Naive thymus-derived CD4-positive, alpha-beta T cell (primary cell): ENCODE measurements around the gene TRAK2. TPM values are rescaled to one million over a fixed set of nuclear protein-coding genes. Genes with fewer than 3 reads are reported as not detected.

Experiments
- ATAC-seq: fragments of 150-1000 bp; cut with Tn5 transposase; 2 replicates; pipeline ENCODE4 v1.10.0; 2021; ENCODE audit warnings: mild to moderate bottlenecking, moderate library complexity
- CTCF ChIA-PET: fragments of 350-600 bp; sonication (Branson Sonifier 250); formaldehyde crosslinking; loops from one replicate; lab custom pipeline; 2021; ENCODE audit warnings: antibody characterized with exemption; lab: Charles Lee
- POLR2A ChIA-PET: fragments of 350-600 bp; sonication (Branson Sonifier 250); formaldehyde crosslinking; loops from one replicate; lab custom pipeline; 2021; ENCODE audit warnings: antibody characterized with exemption, inconsistent platforms; lab: Charles Lee
- DNase-seq, 9 donors: peaks; one replicate each; pipeline versions ENCODE4 v3.0.0 to v3.0.0-alpha.2; 2020 to 2022; ENCODE audit warnings: mixed read lengths in 1 of 9
- H3K27ac ChIP-seq: one replicate; pipeline ENCODE4 v1.7.0; 2013; ENCODE audit warnings: mild to moderate bottlenecking, low read depth, low read length, moderate library complexity
- H3K27me3 ChIP-seq, 2 donors: one replicate each; pipeline ENCODE4 v1.7.0; 2013; ENCODE audit warnings: low read length in 2 of 2, mild to moderate bottlenecking in 2 of 2, moderate library complexity in 2 of 2; ENCODE audit not compliant: control insufficient read depth in 2 of 2, insufficient read depth in 2 of 2
- H3K36me3 ChIP-seq, 3 experiments: 1 replicate in 2 of 3; 2 replicates in 1 of 3; pipeline ENCODE4 v1.7.0; 2013; ENCODE audit warnings: low read length in 3 of 3, mild to moderate bottlenecking in 3 of 3, moderate library complexity in 1 of 3; ENCODE audit not compliant: insufficient read depth in 3 of 3, control insufficient read depth in 2 of 3
- H3K4me1 ChIP-seq, 2 donors: one replicate each; pipeline ENCODE4 v1.7.0; 2013; ENCODE audit warnings: low read length in 2 of 2, mild to moderate bottlenecking in 2 of 2, moderate library complexity in 1 of 2; ENCODE audit not compliant: control insufficient read depth in 2 of 2, insufficient read depth in 2 of 2
- H3K4me3 ChIP-seq: 2 replicates; pipeline ENCODE4 v1.7.0; 2013; ENCODE audit warnings: mild to moderate bottlenecking, low read length
- H3K9me3 ChIP-seq, 3 experiments: 1 replicate in 2 of 3; 2 replicates in 1 of 3; pipeline ENCODE4 v1.7.0; 2013; ENCODE audit warnings: low read length in 3 of 3; ENCODE audit not compliant: control insufficient read depth in 2 of 3
- H3K27ac Mint-ChIP-seq, 9 donors: one replicate each; pipeline ENCODE4 v1.8.0; 2020 to 2022; ENCODE audit warnings: mixed read lengths in 9 of 9, mild to moderate bottlenecking in 8 of 9, moderate library complexity in 5 of 9, inconsistent platforms in 2 of 9
- H3K27me3 Mint-ChIP-seq, 5 donors: one replicate each; pipeline ENCODE4 v1.8.0; 2021 to 2022; ENCODE audit warnings: mixed read lengths in 5 of 5, mild to moderate bottlenecking in 1 of 5
- H3K36me3 Mint-ChIP-seq, 5 donors: one replicate each; pipeline ENCODE4 v1.8.0; 2020 to 2022; ENCODE audit warnings: mixed read lengths in 5 of 5, mild to moderate bottlenecking in 3 of 5, inconsistent platforms in 1 of 5
- H3K4me1 Mint-ChIP-seq, 7 donors: one replicate each; pipeline ENCODE4 v1.8.0; 2020 to 2022; ENCODE audit warnings: mixed read lengths in 7 of 7, mild to moderate bottlenecking in 3 of 7, inconsistent platforms in 1 of 7
- H3K4me3 Mint-ChIP-seq, 10 donors: one replicate each; pipeline ENCODE4 v1.8.0; 2020 to 2022; ENCODE audit warnings: mild to moderate bottlenecking in 10 of 10, mixed read lengths in 10 of 10, moderate library complexity in 6 of 10, inconsistent platforms in 2 of 10
- H3K9me3 Mint-ChIP-seq, 11 donors: one replicate each; pipeline ENCODE4 v1.8.0; 2020 to 2022; ENCODE audit warnings: mixed read lengths in 11 of 11, mild to moderate bottlenecking in 4 of 11, inconsistent platforms in 1 of 11, moderate library complexity in 1 of 11
- intact Hi-C, 2 donors: fragments of 100-400 bp; cut with micrococcal nuclease; formaldehyde crosslinking; loops; one replicate each; pipeline ENCODE4 v1.15.1; 2023
- polyA plus RNA-seq, 2 donors: library from polyadenylated mRNA; unstranded; fragments of 300-500 nt; fragmentation: Illumina TruSeq; gene quantifications; one replicate each; pipeline ENCODE4 v1.2.3, GENCODE V29; 2021
- total RNA-seq, 6 experiments: library from RNA in 5 of 6; stranded (reverse) in 5 of 6; gene quantifications; 1 replicate in 5 of 6; 2 replicates in 1 of 6; pipeline ENCODE4 v1.2.3 and lab custom pipeline; 2021 to 2026

TRAK2 gene
- total and polyA plus RNA-seq, 7 experiments from 2014 or later: 27.2 to 47.6 (median 34.3) TPM

DNA sequence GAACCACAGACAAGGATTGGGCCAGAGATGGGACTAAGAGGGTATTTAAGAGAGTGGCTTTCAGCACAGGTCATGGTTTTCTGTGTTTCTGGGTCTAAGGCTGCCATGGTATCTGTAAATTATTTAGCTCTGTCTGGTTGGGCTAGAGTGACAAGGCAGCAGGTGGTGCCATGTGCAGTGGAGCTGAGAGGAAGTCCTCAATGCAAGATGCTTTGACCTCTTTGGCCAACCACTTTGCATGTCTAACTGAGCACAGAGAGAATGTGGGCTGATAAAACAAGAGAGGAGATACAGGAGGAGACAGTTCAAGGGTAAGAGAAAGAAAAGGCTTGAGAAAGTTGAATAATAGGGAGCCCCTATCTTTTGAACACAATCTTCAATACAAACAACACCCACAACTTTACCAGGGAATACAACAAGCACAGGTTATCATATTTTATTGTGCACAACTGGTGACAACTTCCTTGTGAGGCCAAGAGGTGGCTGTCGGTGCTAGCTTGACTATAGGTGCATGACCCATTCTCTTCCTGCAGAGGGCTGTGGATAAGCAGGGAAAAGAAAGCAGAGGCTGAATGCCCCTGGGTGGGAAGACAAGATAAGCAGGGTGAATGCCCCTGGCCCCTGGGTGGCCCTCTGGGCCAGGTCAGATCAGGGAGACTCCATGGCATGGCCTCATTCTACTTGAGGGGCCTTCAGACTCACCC, 106.4 kb downstream of the TRAK2 start:
- peaks cover 0 to 11% (median 2%) of the 10 kb centered on the region in 11 donors for H3K9me3 Mint-ChIP-seq
- no peaks in the 10 kb centered on the region for H3K36me3 ChIP-seq
- H3K9me3 ChIP-seq: peaks cover 0 to 3% (median 0%) of the 10 kb centered on the region in 3 experiments
- no peak for DNase-seq
- no peaks in the 10 kb centered on the region for H3K27me3 Mint-ChIP-seq
- no peaks in the 10 kb centered on the region for H3K27me3 ChIP-seq
- no peak overlapping the region for H3K27ac Mint-ChIP-seq
- H3K4me3 ChIP-seq: no peak overlapping the region
- no peak overlapping the region for H3K27ac ChIP-seq
- peaks cover 0 to 5% of the 10 kb centered on the region in 2 donors for H3K4me1 ChIP-seq
- no peak for ATAC-seq
- H3K4me3 Mint-ChIP-seq: no peak overlapping the region
- intact Hi-C loops: no loop called here
- CTCF ChIA-PET: interaction anchor here (1.4 kb wide), 1 partner anchor 19 kb away, joined by 6 read pairs; no protein-coding TSS in a partner anchor
- POLR2A ChIA-PET: no interaction called here
- H3K36me3 Mint-ChIP-seq: peaks cover 18 to 72% (median 57%) of the 10 kb centered on the region in 5 donors
- H3K4me1 Mint-ChIP-seq: peaks cover 0 to 16% (median 5%) of the 10 kb centered on the region in 7 donors

DNA sequence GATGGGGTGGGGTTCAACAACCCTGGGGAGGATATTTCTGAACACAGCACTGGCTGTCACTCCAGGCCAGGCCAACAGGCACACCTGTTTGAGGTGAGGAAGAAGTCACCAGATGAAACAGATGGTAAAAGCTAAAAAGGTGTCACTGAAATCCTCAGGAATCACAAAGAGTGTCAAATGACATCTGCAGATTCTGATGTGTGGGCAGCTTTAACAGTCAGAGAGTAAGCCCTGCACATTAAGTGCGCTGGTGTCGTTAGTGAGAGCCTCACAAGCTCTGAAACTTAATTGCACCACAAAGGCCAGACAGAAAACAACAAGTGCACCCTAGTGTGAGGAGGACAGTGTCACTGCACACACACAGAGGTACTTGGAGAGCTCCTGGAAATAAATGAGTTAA, 107.7 kb downstream of the TRAK2 start:
- POLR2A ChIA-PET: no interaction called here

DNA sequence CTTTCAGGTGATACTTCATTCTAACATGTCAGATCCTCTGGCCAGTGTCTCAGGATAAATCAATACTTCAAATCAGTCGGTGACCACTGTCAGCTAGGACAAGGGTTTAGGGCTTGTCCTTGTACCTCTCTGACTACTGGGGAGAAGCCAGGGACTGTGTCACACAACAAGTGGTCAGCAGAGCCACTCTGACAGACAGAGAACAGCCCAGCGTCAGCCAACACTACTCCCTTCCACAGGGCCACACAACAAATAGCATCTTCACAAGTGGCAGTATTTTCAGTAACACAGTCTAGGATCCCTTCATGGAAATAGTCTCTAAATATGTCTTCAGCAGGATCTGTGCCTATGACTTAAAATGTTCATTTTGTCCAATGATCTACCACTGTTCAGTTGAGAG, 108.3 kb downstream of the TRAK2 start:
- intact Hi-C loops: no loop called here
- Mint-ChIP-seq H3K4me1 (peaks cover 0 to 18% (median 5%) of the 10 kb centered on the region in 7 donors), H3K27ac (no peak overlapping the region), H3K9me3 (peaks cover 0 to 25% (median 2%) of the 10 kb centered on the region in 11 donors), H3K4me3 (no peak overlapping the region), H3K36me3 (peaks cover 18 to 77% (median 59%) of the 10 kb centered on the region in 5 donors), H3K27me3 (no peaks in the 10 kb centered on the region)
- peaks cover 0 to 5% of the 10 kb centered on the region in 2 donors for H3K4me1 ChIP-seq
- POLR2A ChIA-PET: no interaction called here
- H3K36me3 ChIP-seq: no peaks in the 10 kb centered on the region
- no peak for ATAC-seq
- H3K9me3 ChIP-seq: peaks cover 0 to 3% (median 0%) of the 10 kb centered on the region in 3 experiments
- H3K27me3 ChIP-seq: no peaks in the 10 kb centered on the region
- no peak overlapping the region for H3K27ac ChIP-seq
- CTCF ChIA-PET: no interaction called here
- H3K4me3 ChIP-seq: no peak overlapping the region
- DNase-seq: no peak

More for the DNA sequence above, 107.7 kb downstream of the TRAK2 start:
- no peak overlapping the region for H3K27ac Mint-ChIP-seq
- ATAC-seq (no peak), DNase-seq (no peak)
- Histone ChIP-seq H3K27me3 (no peaks in the 10 kb centered on the region), H3K9me3 (peaks cover 0 to 3% (median 0%) of the 10 kb centered on the region in 3 experiments), H3K36me3 (no peaks in the 10 kb centered on the region), H3K4me3 (no peak overlapping the region), H3K27ac (no peak overlapping the region), H3K4me1 (peaks cover 0 to 5% of the 10 kb centered on the region in 2 donors)
- intact Hi-C loops: no loop called here
- peaks cover 0 to 18% (median 5%) of the 10 kb centered on the region in 7 donors for H3K4me1 Mint-ChIP-seq
- peaks cover 18 to 75% (median 57%) of the 10 kb centered on the region in 5 donors for H3K36me3 Mint-ChIP-seq
- no peak overlapping the region for H3K4me3 Mint-ChIP-seq
- CTCF ChIA-PET: interaction anchor here (0.6 to 1.4 kb wide), 3 partner anchors 17 to 26 kb away, joined by 3 to 6 read pairs (median 3); no protein-coding TSS in a partner anchor
- peaks cover 0 to 22% (median 2%) of the 10 kb centered on the region in 11 donors for H3K9me3 Mint-ChIP-seq
- no peaks in the 10 kb centered on the region for H3K27me3 Mint-ChIP-seq

- POLR2A ChIA-PET: interaction anchor here (0.7 kb wide), 1 partner anchor 33 kb away, joined by 3 read pairs; no protein-coding TSS in a partner anchor
- no peak overlapping the region for H3K27ac Mint-ChIP-seq
- H3K9me3 Mint-ChIP-seq: peaks cover 0 to 35% (median 13%) of the 10 kb centered on the region in 11 donors
- no peak overlapping the region for H3K4me3 Mint-ChIP-seq
- no peak overlapping the region for H3K27ac ChIP-seq
- no peaks in the 10 kb centered on the region for H3K27me3 ChIP-seq
- peaks cover 0 to 11% (median 8%) of the 10 kb centered on the region in 7 donors for H3K4me1 Mint-ChIP-seq
- H3K27me3 Mint-ChIP-seq: no peaks in the 10 kb centered on the region
- no peaks in the 10 kb centered on the region for H3K36me3 ChIP-seq
- DNase-seq (no peak), ATAC-seq (no peak)
- H3K9me3 ChIP-seq: no peaks in the 10 kb centered on the region
- intact Hi-C loops: no loop called here
- H3K4me3 ChIP-seq: no peak overlapping the region
- peaks cover 0 to 47% (median 22%) of the 10 kb centered on the region in 5 donors for H3K36me3 Mint-ChIP-seq
- H3K4me1 ChIP-seq: no peaks in the 10 kb centered on the region
- CTCF ChIA-PET: no interaction called here
Observed at GRCh38 chr2:201329409-201329808, 121.8 kb downstream of the TRAK2 start.

- DNase-seq: no peak
- CTCF ChIA-PET: interaction anchor here (1.3 kb wide), 1 partner anchor 36 kb away, joined by 4 read pairs; no protein-coding TSS in a partner anchor
- H3K4me3 ChIP-seq: no peak overlapping the region
- Mint-ChIP-seq H3K4me3 (no peak overlapping the region), H3K4me1 (peaks cover 0 to 11% (median 8%) of the 10 kb centered on the region in 7 donors), H3K27me3 (no peaks in the 10 kb centered on the region), H3K9me3 (peaks cover 4 to 41% (median 26%) of the 10 kb centered on the region in 11 donors), H3K36me3 (peaks cover 10 to 50% (median 36%) of the 10 kb centered on the region in 5 donors), H3K27ac (no peak overlapping the region)
- H3K9me3 ChIP-seq: peaks cover 0 to 8% (median 0%) of the 10 kb centered on the region in 3 experiments
- H3K4me1 ChIP-seq: no peaks in the 10 kb centered on the region
- intact Hi-C loops: no loop called here
- H3K36me3 ChIP-seq: no peaks in the 10 kb centered on the region
- no peak overlapping the region for H3K27ac ChIP-seq
- POLR2A ChIA-PET: interaction anchor here (1.1 kb wide), 1 partner anchor 95 kb away, joined by 3 read pairs; no protein-coding TSS in a partner anchor
- no peak for ATAC-seq
- H3K27me3 ChIP-seq: no peaks in the 10 kb centered on the region
Observed at GRCh38 chr2:201327678-201328077, 123.6 kb downstream of the TRAK2 start.
